ENCODE data around the gene ELF3.

DNA sequence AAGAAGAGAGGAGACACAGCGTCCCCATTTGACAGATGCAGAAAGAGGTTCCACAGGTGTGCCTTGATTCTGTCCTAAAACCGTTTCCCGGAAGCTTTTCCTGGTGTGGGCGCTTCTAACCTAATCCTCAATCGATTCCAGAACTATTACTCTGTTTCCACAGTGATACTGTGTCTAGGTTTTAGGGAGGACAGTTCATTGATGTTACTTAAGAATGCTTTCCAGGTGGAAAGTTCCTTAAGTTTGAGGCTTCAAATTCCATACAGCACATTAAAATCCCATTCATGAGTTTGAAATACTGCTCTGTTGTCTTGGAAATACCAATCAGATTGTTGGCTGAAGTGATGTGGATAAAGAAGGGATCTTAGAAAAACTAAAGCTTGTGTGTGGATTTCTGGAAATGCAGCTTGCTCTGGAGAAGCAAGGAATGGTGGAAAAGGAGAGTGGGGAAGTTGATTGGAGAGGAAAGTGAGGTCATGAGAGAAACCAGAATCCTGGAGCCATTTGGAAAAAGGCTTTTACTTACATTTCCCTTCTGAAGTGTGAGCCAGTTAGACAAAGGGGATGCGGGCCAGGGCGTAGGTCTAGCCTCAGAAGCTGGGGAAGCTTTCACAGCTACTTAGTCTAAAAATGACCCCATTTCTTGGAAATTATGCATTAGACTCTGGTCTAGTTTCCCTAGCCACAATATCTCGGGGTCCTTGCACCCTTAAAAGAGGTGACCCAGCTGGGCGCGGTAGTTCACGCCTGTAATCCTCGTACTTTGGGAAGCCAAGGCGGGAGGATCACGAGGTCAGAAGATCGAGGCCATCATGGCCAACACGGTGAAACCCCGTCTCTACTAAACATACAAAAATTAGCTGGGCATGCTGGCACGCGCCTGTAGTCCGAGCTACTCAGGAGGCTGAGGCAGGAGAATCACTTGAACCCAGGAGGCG, 6.7 kb downstream of the ELF3 start:
- TF ChIP-seq, protein P1, sequence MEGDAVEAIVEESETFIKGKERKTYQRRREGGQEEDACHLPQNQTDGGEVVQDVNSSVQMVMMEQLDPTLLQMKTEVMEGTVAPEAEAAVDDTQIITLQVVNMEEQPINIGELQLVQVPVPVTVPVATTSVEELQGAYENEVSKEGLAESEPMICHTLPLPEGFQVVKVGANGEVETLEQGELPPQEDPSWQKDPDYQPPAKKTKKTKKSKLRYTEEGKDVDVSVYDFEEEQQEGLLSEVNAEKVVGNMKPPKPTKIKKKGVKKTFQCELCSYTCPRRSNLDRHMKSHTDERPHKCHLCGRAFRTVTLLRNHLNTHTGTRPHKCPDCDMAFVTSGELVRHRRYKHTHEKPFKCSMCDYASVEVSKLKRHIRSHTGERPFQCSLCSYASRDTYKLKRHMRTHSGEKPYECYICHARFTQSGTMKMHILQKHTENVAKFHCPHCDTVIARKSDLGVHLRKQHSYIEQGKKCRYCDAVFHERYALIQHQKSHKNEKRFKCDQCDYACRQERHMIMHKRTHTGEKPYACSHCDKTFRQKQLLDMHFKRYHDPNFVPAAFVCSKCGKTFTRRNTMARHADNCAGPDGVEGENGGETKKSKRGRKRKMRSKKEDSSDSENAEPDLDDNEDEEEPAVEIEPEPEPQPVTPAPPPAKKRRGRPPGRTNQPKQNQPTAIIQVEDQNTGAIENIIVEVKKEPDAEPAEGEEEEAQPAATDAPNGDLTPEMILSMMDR (IDR thresholded peaks at IDR 0.05 in 2 of 3, conservative IDR thresholded peaks at IDR 0.05 in 1 of 3; ENCODE audit: control insufficient read depth in 2 of 3, extremely low read depth in 1 of 3, insufficient read depth in 1 of 3, low read depth in 3 of 3, low read length in 3 of 3), result no peak
- TF ChIP-seq POLR2A (IDR thresholded peaks at IDR 0.05; ENCODE audit: low read depth, low read length) (no peak), TARDBP (IDR thresholded peaks at IDR 0.05; ENCODE audit: borderline replicate concordance) (no peak), NR2F1 (conservative IDR thresholded peaks at IDR 0.05) (no peak), RAD21 (IDR thresholded peaks at IDR 0.05; ENCODE audit: insufficient read depth, low read depth, low read length) (no peak), ETV6 (conservative IDR thresholded peaks at IDR 0.05 in 1 of 2, IDR thresholded peaks at IDR 0.05 in 1 of 2; ENCODE audit: borderline replicate concordance in 1 of 2, low read depth in 1 of 2) (no peak), RB1 (IDR thresholded peaks at IDR 0.05; ENCODE audit: borderline replicate concordance) (no peak)
- TF ChIP-seq, protein P2, sequence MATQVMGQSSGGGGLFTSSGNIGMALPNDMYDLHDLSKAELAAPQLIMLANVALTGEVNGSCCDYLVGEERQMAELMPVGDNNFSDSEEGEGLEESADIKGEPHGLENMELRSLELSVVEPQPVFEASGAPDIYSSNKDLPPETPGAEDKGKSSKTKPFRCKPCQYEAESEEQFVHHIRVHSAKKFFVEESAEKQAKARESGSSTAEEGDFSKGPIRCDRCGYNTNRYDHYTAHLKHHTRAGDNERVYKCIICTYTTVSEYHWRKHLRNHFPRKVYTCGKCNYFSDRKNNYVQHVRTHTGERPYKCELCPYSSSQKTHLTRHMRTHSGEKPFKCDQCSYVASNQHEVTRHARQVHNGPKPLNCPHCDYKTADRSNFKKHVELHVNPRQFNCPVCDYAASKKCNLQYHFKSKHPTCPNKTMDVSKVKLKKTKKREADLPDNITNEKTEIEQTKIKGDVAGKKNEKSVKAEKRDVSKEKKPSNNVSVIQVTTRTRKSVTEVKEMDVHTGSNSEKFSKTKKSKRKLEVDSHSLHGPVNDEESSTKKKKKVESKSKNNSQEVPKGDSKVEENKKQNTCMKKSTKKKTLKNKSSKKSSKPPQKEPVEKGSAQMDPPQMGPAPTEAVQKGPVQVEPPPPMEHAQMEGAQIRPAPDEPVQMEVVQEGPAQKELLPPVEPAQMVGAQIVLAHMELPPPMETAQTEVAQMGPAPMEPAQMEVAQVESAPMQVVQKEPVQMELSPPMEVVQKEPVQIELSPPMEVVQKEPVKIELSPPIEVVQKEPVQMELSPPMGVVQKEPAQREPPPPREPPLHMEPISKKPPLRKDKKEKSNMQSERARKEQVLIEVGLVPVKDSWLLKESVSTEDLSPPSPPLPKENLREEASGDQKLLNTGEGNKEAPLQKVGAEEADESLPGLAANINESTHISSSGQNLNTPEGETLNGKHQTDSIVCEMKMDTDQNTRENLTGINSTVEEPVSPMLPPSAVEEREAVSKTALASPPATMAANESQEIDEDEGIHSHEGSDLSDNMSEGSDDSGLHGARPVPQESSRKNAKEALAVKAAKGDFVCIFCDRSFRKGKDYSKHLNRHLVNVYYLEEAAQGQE (IDR thresholded peaks at IDR 0.05; ENCODE audit: low read depth, low read length), result no peak
